Testis (tissue), 2 donors: ENCODE results near the gene ZBTB20.

Source experiments
- CTCF ChIP-seq, 3 experiments: fragments of 450-650 bp in 2 of 3; fragments of 200-600 bp in 1 of 3; sonication (generic) in 1 of 3; IDR thresholded peaks; one replicate each; pipeline ENCODE4 v1.5.1; 2016 to 2019; ENCODE audit warnings: antibody characterized with exemption in 3 of 3, mild to moderate bottlenecking in 2 of 3, moderate library complexity in 1 of 3
- POLR2A ChIP-seq: fragments of 450-650 bp; IDR thresholded peaks from one replicate; pipeline ENCODE4 v1.6.1; 2017; ENCODE audit warnings: antibody characterized with exemption, mild to moderate bottlenecking, moderate library complexity

GRCh38 chr3:114721864-114722263 lies 425.2 kb downstream of the ZBTB20 start:
- TF ChIP-seq POLR2A (no peak), CTCF (IDR thresholded peaks at IDR 0.05) (no peak)
